GM19328 (cell line): ENCODE data around the gene SMIM45.

Source experiments
- ATAC-seq: cut with Tn5 transposase; IDR thresholded peaks from one replicate; pipeline ENCODE4 v1.9.1; 2021; ENCODE audit warnings: mild to moderate bottlenecking, moderate library complexity; ENCODE audit not compliant: unreplicated experiment

The SMIM45 gene

DNA sequence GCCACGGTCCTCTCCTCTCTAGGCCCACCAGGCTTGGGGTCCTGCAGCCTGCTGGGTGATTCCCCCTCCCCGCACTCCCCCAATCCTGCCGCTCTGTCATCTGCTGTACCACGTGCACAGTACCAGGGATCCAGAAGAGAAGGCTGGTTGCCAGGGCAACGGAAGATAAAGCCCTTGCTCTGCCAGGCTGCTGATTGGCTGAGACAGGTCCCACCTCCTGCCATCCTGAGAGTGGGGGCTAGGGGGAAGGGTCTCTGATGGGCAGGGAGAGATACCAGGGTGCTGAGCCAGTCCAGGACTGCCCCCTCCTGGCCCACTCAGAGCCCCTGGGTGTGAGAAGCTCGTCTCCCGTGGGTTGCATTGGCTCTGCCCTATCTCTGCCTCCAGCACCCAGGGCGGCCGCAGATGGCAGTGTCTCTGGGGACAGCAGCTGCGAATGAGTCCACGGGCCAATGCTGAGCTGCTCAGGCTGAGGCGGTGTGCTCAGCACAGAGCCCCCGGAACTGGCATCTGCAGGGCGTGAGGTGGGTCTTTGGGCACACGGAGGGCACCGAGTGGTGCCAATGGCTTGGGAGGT is at the start of gene SMIM45:
TSS of gene SMIM45 (plus strand) at position 253 of the 577 bp plus-strand sequence.
- no peak for ATAC-seq

GRCh38 chr22:41902932-41903421 is 49.0 kb upstream of the SMIM45 start:
- ATAC-seq, result no peak

- ATAC-seq, result no peak
Measured at GRCh38 chr22:41904450-41905410, 47.2 kb upstream of the SMIM45 start.

DNA sequence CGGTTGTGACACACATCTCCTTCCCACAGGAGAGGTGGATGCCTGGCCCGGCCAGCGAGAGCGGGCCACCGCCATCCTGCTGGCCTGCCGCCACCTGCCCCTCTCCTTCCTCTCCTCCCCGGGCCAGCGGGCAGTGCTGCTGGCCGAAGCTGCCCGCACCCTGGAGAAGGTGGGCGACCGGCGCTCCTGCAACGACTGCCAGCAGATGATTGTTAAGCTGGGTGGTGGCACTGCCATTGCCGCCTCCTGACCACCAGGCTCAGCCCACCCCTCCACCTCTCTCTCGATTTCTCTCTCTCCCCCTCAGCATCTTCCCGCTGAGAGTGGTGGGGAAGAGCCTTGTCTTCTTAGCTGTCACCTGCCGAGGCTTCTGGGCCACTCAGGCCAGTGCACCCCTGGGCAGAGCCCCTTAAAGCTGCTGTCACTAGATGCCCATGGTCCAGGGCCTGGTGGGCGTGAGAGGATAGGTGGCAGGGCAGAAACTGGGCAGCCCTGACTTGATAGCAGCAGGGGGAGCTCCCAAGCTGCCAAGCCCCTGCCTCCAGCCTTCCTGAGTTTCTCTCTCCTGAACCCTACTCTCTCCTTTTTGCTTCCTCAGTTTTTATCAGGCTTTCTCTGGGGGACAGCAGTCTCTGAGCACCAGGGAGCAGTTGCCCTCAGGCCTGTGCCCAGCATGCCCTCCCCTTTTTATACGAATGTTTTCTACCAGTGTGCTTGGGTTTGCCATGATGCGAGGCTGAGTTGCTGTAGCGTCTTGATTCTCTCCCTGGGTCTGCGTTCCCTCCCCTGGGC is 46.3 kb upstream of the SMIM45 start:
- ATAC-seq, result no peak

DNA sequence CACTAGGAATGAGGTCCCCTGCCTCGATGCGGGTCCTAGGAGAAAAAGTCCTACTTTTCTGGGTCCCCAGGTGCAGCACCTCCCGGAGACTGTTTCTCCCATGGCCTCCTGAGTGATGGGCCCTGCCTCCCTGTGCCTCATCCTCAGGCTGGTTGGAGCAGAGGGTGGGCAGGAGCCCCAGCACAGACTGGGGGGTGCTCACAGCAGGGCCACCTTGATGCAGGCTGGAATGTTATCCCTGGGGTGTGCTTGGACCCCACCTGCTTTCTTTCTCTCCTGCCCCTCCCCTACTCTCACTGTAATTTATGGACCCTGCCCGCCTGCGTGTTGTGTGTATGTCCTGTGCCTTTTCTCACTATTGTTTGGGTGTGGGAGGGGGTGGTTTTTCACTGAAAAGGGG is 45.1 kb upstream of the SMIM45 start:
- ATAC-seq, result no peak

- ATAC-seq, result no peak
Measured at GRCh38 chr22:41907436-41908401, 44.2 kb upstream of the SMIM45 start.

DNA sequence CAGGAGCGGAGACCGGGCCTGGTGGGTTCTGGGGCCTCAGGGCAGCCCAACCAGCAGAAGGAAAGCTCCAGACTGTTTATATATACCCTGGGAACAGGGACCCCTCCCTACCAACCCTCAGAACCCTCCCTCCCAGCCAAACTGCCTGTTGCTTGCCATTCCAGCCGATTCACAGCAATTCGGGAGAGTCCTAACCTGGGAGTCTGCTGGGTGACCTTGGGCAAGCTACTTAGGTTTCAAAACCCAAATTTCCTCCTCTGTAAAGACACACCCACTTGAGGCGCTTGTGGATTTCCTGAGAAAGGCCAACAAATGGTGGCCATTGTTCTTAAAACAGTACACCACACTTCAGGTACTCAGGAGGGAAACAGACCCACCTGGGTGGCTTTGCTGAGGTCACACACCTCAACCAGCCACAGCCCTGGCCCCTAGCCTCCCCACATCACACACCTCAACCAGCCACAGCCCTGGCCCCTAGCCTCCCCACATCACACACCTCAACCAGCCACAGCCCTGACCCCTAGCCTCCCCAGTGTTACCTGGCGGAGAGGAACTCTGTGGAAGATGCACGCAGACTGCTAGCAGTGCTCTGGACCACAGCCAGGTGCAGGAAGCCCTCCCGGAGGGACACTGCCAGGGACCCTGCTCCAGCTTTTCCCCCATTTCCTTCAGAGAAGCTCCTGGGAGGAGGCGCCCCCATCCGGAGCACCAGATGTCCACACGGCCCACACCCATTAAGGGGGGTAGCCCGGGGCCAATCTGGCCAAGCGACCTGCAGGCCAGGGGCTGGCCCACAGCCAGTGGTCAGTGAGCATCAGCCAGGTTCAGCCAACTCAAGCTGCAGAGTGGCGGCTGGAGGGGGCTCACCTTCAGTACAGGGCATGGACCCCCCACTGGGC is 43.3 kb upstream of the SMIM45 start:
- no peak for ATAC-seq

DNA sequence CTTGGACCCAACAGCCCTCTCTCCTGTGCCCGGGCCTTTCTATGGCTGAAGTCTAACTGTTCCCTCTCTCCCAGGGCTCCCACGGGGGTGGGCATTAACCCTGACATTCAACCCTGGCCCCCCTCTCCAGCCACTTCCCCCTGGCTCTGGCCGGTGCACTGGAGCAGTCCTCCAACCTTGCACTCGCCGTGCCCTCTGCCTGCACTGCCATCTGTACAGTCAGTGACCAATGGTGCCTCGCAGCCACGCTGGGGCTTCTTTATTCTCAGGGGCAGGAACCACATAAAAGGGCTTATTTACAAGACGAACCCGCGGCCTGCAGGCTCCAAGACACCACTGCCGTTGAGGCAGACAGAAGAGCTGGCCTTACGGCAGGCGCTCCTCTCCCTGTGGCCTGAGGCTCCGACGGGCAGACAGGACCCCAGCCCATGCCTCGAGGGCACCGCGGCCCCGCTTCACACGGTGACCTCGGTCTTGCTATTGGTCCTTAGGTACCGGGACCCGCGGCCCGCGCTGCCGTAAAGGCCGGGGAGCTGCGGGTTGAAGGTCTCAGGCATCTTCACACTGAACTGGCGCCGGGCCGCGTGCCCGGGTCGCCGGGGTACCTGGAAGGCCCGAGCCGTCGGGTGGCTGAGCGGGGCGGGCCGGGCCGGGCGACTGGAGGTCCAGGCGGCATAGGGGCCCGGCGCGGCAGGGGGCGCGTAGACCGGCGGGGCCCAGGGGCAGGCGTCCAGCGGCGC is 42.5 kb upstream of the SMIM45 start:
- no peak for ATAC-seq

- ATAC-seq, result no peak
Measured at GRCh38 chr22:41910050-41911000, 41.6 kb upstream of the SMIM45 start.

GRCh38 chr22:41911001-41911611 is 40.8 kb upstream of the SMIM45 start:
- ATAC-seq, result no peak

GRCh38 chr22:41912338-41913039 is 39.5 kb upstream of the SMIM45 start:
- ATAC-seq, result no peak

GRCh38 chr22:41913040-41913719 is 38.8 kb upstream of the SMIM45 start:
- no peak for ATAC-seq

- ATAC-seq, result no peak
Measured at GRCh38 chr22:41913842-41914534, 38.0 kb upstream of the SMIM45 start.

DNA sequence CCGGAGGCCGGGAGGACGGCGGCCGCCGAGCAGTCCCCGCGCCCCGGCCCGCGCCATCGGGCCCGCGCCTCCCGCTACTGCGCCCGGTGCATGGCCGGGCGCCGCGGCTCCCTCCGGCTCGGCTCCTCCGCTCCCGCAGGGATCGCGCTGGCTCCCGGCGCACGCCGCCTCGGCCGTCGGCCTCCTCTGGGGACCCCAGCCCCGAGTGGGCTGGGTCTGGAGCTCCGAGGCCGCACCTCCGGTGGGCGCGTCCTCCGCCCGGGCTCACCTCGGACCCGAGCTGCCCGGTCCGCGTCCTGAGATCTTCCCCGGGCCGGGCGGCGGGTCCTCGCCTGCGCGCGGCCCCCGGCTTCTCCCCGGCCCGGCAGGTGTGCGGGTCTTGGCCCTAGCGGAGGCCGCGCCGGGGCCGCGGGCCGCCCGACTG is 37.3 kb upstream of the SMIM45 start:
- ATAC-seq, result no peak
